Activated CD4-positive, CD25-positive, alpha-beta regulatory T cell treated with anti-CD3 and anti-CD28 coated beads, Interleukin-2, amount 50 U/mL, for 24 hours (primary cell): ENCODE results near the gene RNF2.
A peak's percentile ranks its signal among the peaks of the same experiment; 100 is the strongest.
"Not testable (repeated sequence)": the region's sequence is repeated elsewhere in the genome, so short reads cannot be mapped to it uniquely, and the experiment has no call there.

Experiments used
- ATAC-seq, 2 donors: fragments of 150-1000 bp; cut with Tn5 transposase; one replicate each; pipeline ENCODE4 v1.10.0; 2021; ENCODE audit warnings: mild to moderate bottlenecking in 1 of 2, moderate library complexity in 1 of 2

Gene RNF2

DNA sequence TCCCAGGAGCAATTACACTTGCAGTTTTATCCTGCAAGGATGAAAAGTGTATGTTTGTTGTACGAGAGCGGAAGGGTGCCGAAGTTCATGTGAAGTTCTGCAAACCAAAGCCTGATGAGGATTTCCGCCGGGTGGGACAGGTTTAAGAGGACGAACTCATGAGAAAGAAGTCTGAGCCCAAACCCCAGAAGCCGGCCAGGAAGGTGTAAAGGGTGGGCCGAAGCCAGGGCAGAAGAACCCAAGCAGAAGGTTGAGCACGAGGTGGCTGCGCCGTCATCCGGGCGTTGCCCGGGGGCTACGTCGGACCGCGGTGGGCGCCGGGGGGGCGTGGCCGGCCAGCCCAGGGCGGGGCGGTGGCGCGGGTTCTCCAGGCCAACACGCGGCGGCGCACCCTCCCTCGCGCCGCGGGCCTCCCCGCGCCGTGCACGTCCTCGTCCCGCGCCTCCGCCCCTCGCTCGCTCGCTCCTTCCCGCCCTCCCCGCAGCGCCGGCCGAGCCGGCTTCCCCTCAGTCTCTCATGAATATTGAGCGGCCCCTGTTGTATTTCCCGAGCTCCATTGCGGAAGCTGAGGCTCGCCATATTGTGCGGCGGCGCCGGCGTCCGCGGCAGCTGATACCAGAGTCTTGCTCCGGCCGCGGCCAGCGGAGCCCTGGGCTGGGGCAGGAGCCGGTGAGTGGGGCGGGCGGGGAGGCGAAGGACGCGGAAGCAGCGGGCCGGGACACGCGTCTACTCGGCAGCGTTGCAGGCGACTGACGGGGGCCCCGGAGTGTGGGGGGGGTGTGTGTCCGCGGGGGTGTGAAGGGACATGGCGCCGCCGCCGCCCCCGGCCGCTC, at the start of gene RNF2:
Gene RNF2, plus strand, starts transcription at position 578 of the 833 bp plus-strand sequence. CDS start 41,996 bp downstream, outside the sequence.
- ATAC-seq: peak; percentile 85 to 90

DNA sequence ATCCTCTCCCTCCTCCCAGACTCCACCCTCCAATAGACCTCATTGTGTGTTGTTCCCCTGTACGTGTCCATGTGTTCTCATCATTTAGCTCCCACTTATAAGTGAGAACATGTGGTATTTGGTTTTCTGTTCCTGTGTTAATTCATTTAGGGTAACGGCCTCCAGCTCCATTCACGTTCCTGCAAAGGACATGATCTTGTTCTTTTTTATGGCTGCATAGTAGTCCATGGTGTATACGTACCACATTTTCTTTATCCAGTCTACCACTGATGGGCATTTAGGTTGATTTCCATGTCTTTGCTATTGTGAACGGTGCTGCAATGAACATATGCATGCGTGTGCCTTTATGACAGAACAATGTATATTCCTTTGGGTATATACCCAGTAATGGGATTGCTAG, 45.4 kb upstream of the RNF2 start:
- not testable (repeated sequence) for ATAC-seq

DNA sequence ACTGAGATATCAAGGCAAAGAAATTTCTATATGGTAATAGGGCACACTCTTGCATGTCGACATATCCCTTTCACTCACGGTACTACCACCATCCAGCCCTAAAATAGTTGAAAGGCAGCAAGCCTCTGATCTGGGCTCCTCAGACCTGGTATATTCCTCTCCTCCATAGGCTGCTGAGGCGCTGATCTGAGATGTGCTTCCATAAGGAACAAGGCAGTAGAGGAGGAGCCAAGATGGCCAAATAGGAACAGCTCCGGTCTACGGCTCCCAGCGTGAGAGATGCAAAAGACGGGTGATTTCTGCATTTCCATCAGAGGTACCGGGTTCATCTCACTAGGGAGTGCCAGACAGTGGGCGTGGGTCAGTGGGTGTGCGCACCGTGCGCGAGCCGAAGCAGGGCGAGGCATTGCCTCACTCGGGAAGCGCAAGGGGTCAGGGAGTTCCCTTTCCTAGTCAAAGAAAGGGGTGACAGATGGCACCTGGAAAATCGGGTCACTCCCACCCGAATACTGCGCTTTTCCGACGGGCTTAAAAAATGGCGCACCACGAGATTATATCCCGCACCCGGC, 44.0 kb upstream of the RNF2 start:
- ATAC-seq: not testable (repeated sequence)

DNA sequence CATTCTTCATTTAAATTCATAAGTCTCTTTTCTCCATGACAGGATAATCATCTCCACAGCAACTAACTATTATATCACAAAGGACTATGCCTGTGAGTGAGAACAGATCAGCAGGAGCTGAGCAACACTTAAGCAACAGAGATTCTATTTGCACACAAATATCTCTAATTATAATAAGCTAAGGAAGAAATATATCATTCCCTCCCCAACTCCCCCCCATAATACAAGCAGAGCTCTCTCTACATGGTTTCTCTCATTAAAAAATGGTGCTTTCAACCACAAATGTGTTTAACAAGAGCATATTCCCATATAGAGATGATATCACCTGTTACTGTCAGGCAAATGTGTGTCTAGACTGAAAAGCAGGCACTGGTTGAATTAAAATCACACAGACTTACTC, 36.5 kb upstream of the RNF2 start:
- no peak for ATAC-seq

DNA sequence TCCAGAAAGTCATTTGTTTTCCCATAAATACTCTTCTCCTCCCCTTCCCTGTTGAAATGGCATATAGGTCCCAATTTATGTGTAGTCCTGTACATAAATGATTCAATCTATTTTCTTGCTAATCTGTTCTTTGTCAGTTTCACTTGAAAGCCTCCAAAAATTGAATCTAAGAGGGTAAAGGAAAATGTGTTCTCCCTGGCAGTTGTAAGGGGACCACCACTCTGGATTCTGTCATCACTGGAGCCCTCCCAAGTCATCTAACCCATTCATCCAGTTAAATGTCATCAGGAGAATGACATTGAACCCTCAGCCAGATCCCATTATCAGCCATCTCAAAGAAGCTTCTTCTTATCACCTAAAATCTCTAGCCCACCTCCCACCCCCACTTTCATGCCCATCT, 35.0 kb upstream of the RNF2 start:
- ATAC-seq: no peak

GRCh38 chr1:185014941-185015340, 30.4 kb upstream of the RNF2 start:
- ATAC-seq: no peak

- ATAC-seq: no peak
Measured at GRCh38 chr1:185015631-185016030, 29.7 kb upstream of the RNF2 start.

DNA sequence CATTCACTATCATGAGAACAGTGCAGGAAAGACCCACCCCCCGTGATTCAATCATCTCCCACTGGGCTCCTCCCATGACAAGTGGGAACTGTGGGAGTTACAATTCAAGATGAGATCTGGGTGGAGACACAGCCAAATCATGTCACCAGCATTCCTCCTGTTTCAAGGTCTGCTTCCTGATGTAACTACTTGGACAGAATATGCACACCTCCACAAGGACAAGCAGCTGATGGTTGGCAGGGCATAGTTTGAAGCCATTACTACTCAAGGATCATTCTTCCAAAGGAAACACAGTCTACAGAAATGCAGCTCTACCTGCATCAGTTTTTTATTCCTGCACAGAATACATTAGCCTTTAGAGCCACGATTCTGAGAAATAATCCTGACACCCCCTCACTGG, 28.5 kb upstream of the RNF2 start:
- ATAC-seq: no peak

GRCh38 chr1:185017338-185017737, 28.0 kb upstream of the RNF2 start:
- ATAC-seq: no peak

DNA sequence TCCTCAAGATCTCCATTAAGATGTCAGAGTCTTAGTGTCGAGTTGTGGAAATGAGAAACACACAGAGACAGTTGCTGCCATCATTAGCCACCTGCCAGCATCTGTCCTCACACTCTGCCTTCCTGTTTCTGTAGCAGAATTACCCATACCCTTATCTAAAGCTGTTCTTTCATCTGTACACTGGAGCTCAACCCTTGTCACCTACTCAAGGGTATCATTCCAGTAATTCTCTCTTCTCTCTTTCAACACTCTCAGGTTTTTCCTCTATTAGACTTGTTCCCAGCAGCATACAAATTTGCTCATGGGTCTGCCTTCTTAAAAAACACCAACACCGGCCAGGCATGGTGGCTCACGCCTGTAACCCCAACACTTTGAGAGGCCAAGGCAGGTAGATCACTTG, 27.4 kb upstream of the RNF2 start:
- ATAC-seq: no peak

- no peak for ATAC-seq
Measured at GRCh38 chr1:185027252-185027882, 18.0 kb upstream of the RNF2 start.

- no peak for ATAC-seq
Measured at GRCh38 chr1:185033686-185034085, 11.7 kb upstream of the RNF2 start.

DNA sequence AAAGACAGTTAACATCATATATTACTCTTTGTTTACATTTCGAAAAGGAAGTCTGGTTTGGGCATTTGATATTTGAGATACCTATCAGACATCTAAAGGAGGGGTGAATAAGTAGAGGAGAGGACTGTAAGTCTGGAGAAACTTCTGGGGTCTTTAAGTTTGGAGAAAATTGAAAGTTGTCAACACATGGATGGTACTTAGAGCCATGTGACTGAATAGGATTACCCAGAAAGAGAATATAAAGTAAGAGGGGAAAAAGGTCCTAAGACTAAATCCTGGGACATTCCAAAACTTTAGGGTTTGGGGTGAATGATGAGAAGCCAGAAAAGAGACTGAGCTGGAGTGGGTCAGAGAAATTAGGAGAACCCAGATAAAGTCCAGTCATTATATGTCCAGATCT, 10.1 kb upstream of the RNF2 start:
- no peak for ATAC-seq

DNA sequence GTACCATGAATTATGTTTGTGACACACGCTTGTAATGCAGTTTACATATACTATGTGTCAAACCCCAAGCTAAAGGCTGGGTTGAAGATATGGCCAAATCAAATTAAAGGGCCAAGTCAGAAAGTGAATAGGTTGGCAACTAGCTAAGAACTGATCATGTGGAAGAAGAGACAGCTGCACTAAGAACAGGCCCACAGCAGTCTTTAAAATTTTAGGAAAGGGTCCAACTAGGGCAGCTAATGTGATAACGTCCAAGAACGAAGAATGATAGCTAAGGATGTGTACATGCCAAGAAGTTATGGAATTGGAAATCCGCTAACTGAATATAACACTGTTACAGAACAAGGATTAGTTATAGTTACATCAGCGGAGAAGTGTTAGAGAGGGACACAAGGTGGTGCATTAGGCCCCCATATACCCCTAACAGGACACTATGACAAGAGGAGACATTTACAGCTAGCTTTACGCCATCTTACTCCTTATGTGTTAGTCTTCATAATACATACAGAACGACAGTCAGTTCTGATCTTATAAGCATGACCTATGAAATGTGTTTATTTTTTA, 6.5 kb upstream of the RNF2 start:
- no peak for ATAC-seq

- ATAC-seq: no peak
Measured at GRCh38 chr1:185039726-185040407, 5.5 kb upstream of the RNF2 start.

GRCh38 chr1:185040408-185040735, 5.0 kb upstream of the RNF2 start:
- ATAC-seq: no peak

DNA sequence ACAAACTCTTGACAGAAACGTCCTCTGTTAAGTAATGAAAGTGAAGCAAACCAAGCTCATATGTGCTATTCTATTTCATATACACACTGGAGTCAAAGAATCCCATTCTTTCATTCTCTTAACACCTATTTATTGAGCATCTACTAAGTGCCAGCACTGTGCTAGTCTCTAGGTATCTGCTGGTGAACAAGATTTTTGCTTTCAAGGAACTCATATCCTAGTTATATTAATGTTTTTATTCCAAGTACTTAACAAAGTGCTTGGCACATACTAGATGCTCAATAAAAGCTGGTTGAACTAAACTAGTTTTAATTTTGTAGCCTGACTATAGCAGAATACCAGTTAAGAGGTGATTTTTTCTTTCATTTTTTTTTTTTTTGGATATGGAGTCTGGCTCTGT, 3.6 kb upstream of the RNF2 start:
- ATAC-seq: no peak

DNA sequence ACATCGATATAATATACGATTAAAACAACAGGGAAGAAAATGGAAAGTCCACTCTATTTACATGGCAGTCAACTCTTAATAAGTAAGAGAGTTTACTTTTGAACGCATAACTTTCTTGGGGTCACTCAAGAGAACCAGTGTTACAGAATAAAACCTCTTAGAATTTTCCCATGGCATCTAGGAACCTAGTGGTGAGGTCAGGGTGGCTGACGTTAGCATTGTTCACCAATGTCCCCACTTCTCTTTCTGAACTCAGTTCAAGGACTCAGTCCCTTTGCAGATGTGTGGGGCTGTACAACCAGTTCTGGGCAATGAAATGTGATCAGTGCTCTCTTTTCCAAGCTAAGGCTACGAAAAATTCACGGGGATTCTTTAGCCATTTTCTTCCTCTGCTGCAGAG, 2.6 kb upstream of the RNF2 start:
- no peak for ATAC-seq

GRCh38 chr1:185044387-185044786, 971 bp upstream of the RNF2 start:
- no peak for ATAC-seq

GRCh38 chr1:185045814-185046492, 595 bp downstream of the RNF2 start:
- peak; percentile 18 to 25 for ATAC-seq

- no peak for ATAC-seq
Measured at GRCh38 chr1:185046668-185047067, 1.3 kb downstream of the RNF2 start.

- no peak for ATAC-seq
Measured at GRCh38 chr1:185049670-185050069, 4.3 kb downstream of the RNF2 start.
